Activated naive CD8-positive, alpha-beta T cell (primary cell): ENCODE measurements around the gene CSN2.

Experiments used
- H3K27ac Mint-ChIP-seq: one replicate; pipeline ENCODE4 v1.8.0; 2021; ENCODE audit warnings: mixed read lengths
- H3K27me3 Mint-ChIP-seq: one replicate; pipeline ENCODE4 v1.8.0; 2021; ENCODE audit warnings: mixed read lengths
- H3K36me3 Mint-ChIP-seq: one replicate; pipeline ENCODE4 v1.8.0; 2021; ENCODE audit warnings: mixed read lengths
- H3K4me1 Mint-ChIP-seq: one replicate; pipeline ENCODE4 v1.8.0; 2021; ENCODE audit warnings: low read depth, mixed read lengths
- H3K4me3 Mint-ChIP-seq: one replicate; pipeline ENCODE4 v1.8.0; 2021; ENCODE audit warnings: mild to moderate bottlenecking, mixed read lengths
- H3K9me3 Mint-ChIP-seq: one replicate; pipeline ENCODE4 v1.8.0; 2021; ENCODE audit warnings: low read depth, mixed read lengths

The CSN2 gene

GRCh38 chr4:69965628-69966027 is at the start of gene CSN2:
TSS of gene CSN2 (minus strand) at chr4:69965728. CDS start at chr4:69960995, 4,733 bp downstream.
- H3K9me3 Mint-ChIP-seq = no peaks in the 10 kb centered on the region
- no peak within 1 kb of the TSS for H3K27ac Mint-ChIP-seq
- no peaks in the 10 kb centered on the region for H3K36me3 Mint-ChIP-seq
- H3K4me1 Mint-ChIP-seq = no peaks in the 10 kb centered on the region
- H3K4me3 Mint-ChIP-seq = no peak within 1 kb of the TSS
- H3K27me3 Mint-ChIP-seq = no peaks in the 10 kb centered on the region

- Mint-ChIP-seq H3K36me3 (no peaks in the 10 kb centered on the region), H3K4me1 (no peaks in the 10 kb centered on the region), H3K27me3 (peaks cover 2% of the 10 kb centered on the region), H3K27ac (no peak overlapping the region), H3K4me3 (no peak overlapping the region), H3K9me3 (peaks cover 10% of the 10 kb centered on the region)
Observed at GRCh38 chr4:70008771-70009170, 43.2 kb upstream of the CSN2 start.

- no peaks in the 10 kb centered on the region for H3K9me3 Mint-ChIP-seq
- H3K36me3 Mint-ChIP-seq = no peaks in the 10 kb centered on the region
- no peaks in the 10 kb centered on the region for H3K4me1 Mint-ChIP-seq
- peaks cover 5% of the 10 kb centered on the region for H3K27me3 Mint-ChIP-seq
- H3K4me3 Mint-ChIP-seq = no peak overlapping the region
- H3K27ac Mint-ChIP-seq = no peak overlapping the region
Observed at GRCh38 chr4:70002507-70002906, 37.0 kb upstream of the CSN2 start.

- no peaks in the 10 kb centered on the region for H3K4me1 Mint-ChIP-seq
- H3K27me3 Mint-ChIP-seq = peaks cover 3% of the 10 kb centered on the region
- H3K4me3 Mint-ChIP-seq = no peak overlapping the region
- H3K36me3 Mint-ChIP-seq = no peaks in the 10 kb centered on the region
- H3K9me3 Mint-ChIP-seq = no peaks in the 10 kb centered on the region
- H3K27ac Mint-ChIP-seq = no peak overlapping the region
Observed at GRCh38 chr4:70000711-70001110, 35.2 kb upstream of the CSN2 start.

- H3K4me1 Mint-ChIP-seq = no peaks in the 10 kb centered on the region
- H3K36me3 Mint-ChIP-seq = no peaks in the 10 kb centered on the region
- H3K27ac Mint-ChIP-seq = no peak overlapping the region
- no peaks in the 10 kb centered on the region for H3K9me3 Mint-ChIP-seq
- H3K4me3 Mint-ChIP-seq = no peak overlapping the region
- peaks cover 3% of the 10 kb centered on the region for H3K27me3 Mint-ChIP-seq
Observed at GRCh38 chr4:69999420-69999819, 33.9 kb upstream of the CSN2 start.

- no peak within 1 kb of the TSS for H3K27ac Mint-ChIP-seq
- H3K9me3 Mint-ChIP-seq = no peaks in the 10 kb centered on the region
- H3K36me3 Mint-ChIP-seq = no peaks in the 10 kb centered on the region
- H3K27me3 Mint-ChIP-seq = peaks cover 3% of the 10 kb centered on the region
- no peaks in the 10 kb centered on the region for H3K4me1 Mint-ChIP-seq
- H3K4me3 Mint-ChIP-seq = no peak within 1 kb of the TSS
Observed at GRCh38 chr4:69995526-69996016, 30.0 kb upstream of the CSN2 start, which contains the start of gene STATH. TSS of gene STATH (plus strand) at chr4:69995966. CDS start at chr4:69998438, 2,472 bp downstream.

GRCh38 chr4:69994782-69995181 is 29.3 kb upstream of the CSN2 start:
- H3K9me3 Mint-ChIP-seq = no peaks in the 10 kb centered on the region
- H3K4me1 Mint-ChIP-seq = no peaks in the 10 kb centered on the region
- H3K36me3 Mint-ChIP-seq = no peaks in the 10 kb centered on the region
- peaks cover 3% of the 10 kb centered on the region for H3K27me3 Mint-ChIP-seq
- no peak overlapping the region for H3K4me3 Mint-ChIP-seq
- no peak overlapping the region for H3K27ac Mint-ChIP-seq

- Mint-ChIP-seq H3K9me3 (no peaks in the 10 kb centered on the region), H3K27ac (no peak overlapping the region), H3K4me1 (no peaks in the 10 kb centered on the region), H3K36me3 (no peaks in the 10 kb centered on the region), H3K4me3 (no peak overlapping the region), H3K27me3 (no peaks in the 10 kb centered on the region)
Observed at GRCh38 chr4:69991016-69991415, 25.5 kb upstream of the CSN2 start.

GRCh38 chr4:69986663-69987062 is 21.1 kb upstream of the CSN2 start:
- no peaks in the 10 kb centered on the region for H3K27me3 Mint-ChIP-seq
- no peaks in the 10 kb centered on the region for H3K4me1 Mint-ChIP-seq
- H3K36me3 Mint-ChIP-seq = no peaks in the 10 kb centered on the region
- H3K9me3 Mint-ChIP-seq = no peaks in the 10 kb centered on the region
- H3K4me3 Mint-ChIP-seq = no peak overlapping the region
- H3K27ac Mint-ChIP-seq = no peak overlapping the region

- H3K9me3 Mint-ChIP-seq = no peaks in the 10 kb centered on the region
Observed at GRCh38 chr4:69984030-69984443, 18.5 kb upstream of the CSN2 start.

GRCh38 chr4:69977582-69977981 is 12.1 kb upstream of the CSN2 start:
- no peak overlapping the region for H3K27ac Mint-ChIP-seq
- no peak overlapping the region for H3K4me3 Mint-ChIP-seq
- no peaks in the 10 kb centered on the region for H3K36me3 Mint-ChIP-seq
- no peaks in the 10 kb centered on the region for H3K4me1 Mint-ChIP-seq
- H3K9me3 Mint-ChIP-seq = no peaks in the 10 kb centered on the region
- H3K27me3 Mint-ChIP-seq = no peaks in the 10 kb centered on the region

More at GRCh38 chr4:69984030-69984443, 18.5 kb upstream of the CSN2 start:
- no peaks in the 10 kb centered on the region for H3K27me3 Mint-ChIP-seq
- no peaks in the 10 kb centered on the region for H3K4me1 Mint-ChIP-seq
- H3K36me3 Mint-ChIP-seq = no peaks in the 10 kb centered on the region
- H3K4me3 Mint-ChIP-seq = no peak overlapping the region
- no peak overlapping the region for H3K27ac Mint-ChIP-seq

GRCh38 chr4:69974631-69975030 is 9.1 kb upstream of the CSN2 start:
- Mint-ChIP-seq H3K4me3 (no peak overlapping the region), H3K9me3 (no peaks in the 10 kb centered on the region), H3K36me3 (no peaks in the 10 kb centered on the region), H3K4me1 (no peaks in the 10 kb centered on the region), H3K27me3 (no peaks in the 10 kb centered on the region), H3K27ac (no peak overlapping the region)

- H3K4me1 Mint-ChIP-seq = no peaks in the 10 kb centered on the region
- H3K9me3 Mint-ChIP-seq = no peaks in the 10 kb centered on the region
- H3K27me3 Mint-ChIP-seq = no peaks in the 10 kb centered on the region
- no peaks in the 10 kb centered on the region for H3K36me3 Mint-ChIP-seq
- no peak overlapping the region for H3K27ac Mint-ChIP-seq
- no peak overlapping the region for H3K4me3 Mint-ChIP-seq
Observed at GRCh38 chr4:69970071-69970470, 4.5 kb upstream of the CSN2 start.

GRCh38 chr4:69957209-69957608 is 8.3 kb downstream of the CSN2 start:
- Mint-ChIP-seq H3K9me3 (peaks cover 5% of the 10 kb centered on the region), H3K27me3 (no peaks in the 10 kb centered on the region), H3K27ac (no peak overlapping the region), H3K4me3 (no peak overlapping the region), H3K36me3 (no peaks in the 10 kb centered on the region), H3K4me1 (no peaks in the 10 kb centered on the region)

- Mint-ChIP-seq H3K27ac (no peak overlapping the region), H3K4me3 (no peak overlapping the region), H3K4me1 (no peaks in the 10 kb centered on the region), H3K9me3 (peaks cover 9% of the 10 kb centered on the region), H3K27me3 (peaks cover 2% of the 10 kb centered on the region), H3K36me3 (no peaks in the 10 kb centered on the region)
Observed at GRCh38 chr4:69951602-69952001, 13.9 kb downstream of the CSN2 start.

- Mint-ChIP-seq H3K27ac (no peak overlapping the region), H3K36me3 (no peaks in the 10 kb centered on the region), H3K9me3 (no peaks in the 10 kb centered on the region), H3K4me1 (no peaks in the 10 kb centered on the region), H3K4me3 (no peak overlapping the region), H3K27me3 (no peaks in the 10 kb centered on the region)
Observed at GRCh38 chr4:69936566-69936965, 29.0 kb downstream of the CSN2 start.
